H1 (cell line): Measurements from ENCODE around the gene PRMT5. TPM values are rescaled to one million over a fixed set of nuclear protein-coding genes. Genes with fewer than 3 reads are reported as not detected.

Experiments
- CTCF ChIA-PET: fragments of 300-600 bp; sonication (Branson Sonifier 250); formaldehyde crosslinking; loops from one replicate; lab custom pipeline; 2021; ENCODE audit not compliant: partially characterized antibody; lab: Charles Lee
- POLR2A ChIA-PET: fragments of 300-600 bp; sonication (Branson Sonifier 250); formaldehyde crosslinking; loops from one replicate; lab custom pipeline; 2021; ENCODE audit warnings: inconsistent platforms; ENCODE audit not compliant: partially characterized antibody; lab: Charles Lee
- DNase-seq, 2 experiments: peaks; one replicate each; pipeline versions ENCODE4 v3.0.0 to v3.0.0-alpha.2; 2010 to 2022; ENCODE audit warnings: low spot score in 2 of 2, low read depth in 1 of 2, mixed read lengths in 1 of 2
- FAIRE-seq: peaks from 2 replicates; lab custom pipeline; 2011; peaks lifted over from hg19 to GRCh38; lab: Jason Lieb, UNC
- H2AFZ ChIP-seq: 2 replicates; pipeline ENCODE4 v1.8.1; 2012; ENCODE audit warnings: low read length, inconsistent platforms
- H2AK5ac ChIP-seq: 2 replicates; pipeline ENCODE4 v1.6.1; 2013; ENCODE audit warnings: low read depth, low read length
- H2BK120ac ChIP-seq: replicated peaks from 2 replicates; pipeline ENCODE3; 2013; ENCODE audit warnings: low read depth, low read length, inconsistent platforms
- H2BK12ac ChIP-seq: 2 replicates; pipeline ENCODE4 v1.6.1; 2013; ENCODE audit warnings: low read depth, low read length
- H2BK15ac ChIP-seq: 2 replicates; pipeline ENCODE4 v1.6.1; 2013; ENCODE audit warnings: low read length
- H2BK20ac ChIP-seq: 2 replicates; pipeline ENCODE4 v1.6.1; 2013; ENCODE audit warnings: low read length
- H2BK5ac ChIP-seq: 2 replicates; pipeline ENCODE4 v1.6.1; 2013; ENCODE audit warnings: low read depth, low read length
- H3K14ac ChIP-seq: 2 replicates; pipeline ENCODE4 v1.6.1; 2013; ENCODE audit warnings: inconsistent platforms; ENCODE audit not compliant: insufficient read length
- H3K18ac ChIP-seq: 2 replicates; pipeline ENCODE4 v1.6.1; 2013; ENCODE audit warnings: low read length; ENCODE audit errors: extremely low read depth
- H3K23ac ChIP-seq: 2 replicates; pipeline ENCODE4 v1.6.1; 2013; ENCODE audit warnings: inconsistent platforms; ENCODE audit not compliant: insufficient read length
- H3K23me2 ChIP-seq: 2 replicates; pipeline ENCODE4 v1.6.1; 2013; ENCODE audit warnings: low read depth, low read length
- H3K27ac ChIP-seq: 2 replicates; pipeline ENCODE4 v1.6.1; 2011; ENCODE audit warnings: low read depth, low read length, inconsistent platforms
- H3K27me3 ChIP-seq, 4 experiments: replicated peaks in 1 of 4; 1 replicate in 1 of 4; 2 replicates in 3 of 4; pipeline versions ENCODE4 v1.6.1 to v1.8.1; 2011 to 2013; ENCODE audit warnings: low read length in 3 of 4, mild to moderate bottlenecking in 3 of 4, inconsistent platforms in 2 of 4, mixed read lengths in 2 of 4, moderate library complexity in 1 of 4; ENCODE audit not compliant: control insufficient read depth in 3 of 4, insufficient read depth in 3 of 4; ENCODE audit errors: extremely low read depth in 1 of 4
- H3K36me3 ChIP-seq, 4 experiments: 2 replicates each; pipeline versions ENCODE4 v1.6.1 to v1.8.1; 2011 to 2013; ENCODE audit warnings: mild to moderate bottlenecking in 4 of 4, low read length in 3 of 4, moderate library complexity in 2 of 4, control low read depth in 1 of 4, inconsistent platforms in 1 of 4; ENCODE audit not compliant: insufficient read depth in 4 of 4, control insufficient read depth in 2 of 4
- H3K4ac ChIP-seq: replicated peaks from 2 replicates; pipeline ENCODE3; 2013; ENCODE audit warnings: low read length, low read depth, mixed read lengths, inconsistent platforms; ENCODE audit not compliant: insufficient read length
- H3K4me1 ChIP-seq, 4 experiments: replicated peaks in 1 of 4; 1 replicate in 1 of 4; 2 replicates in 3 of 4; pipeline versions ENCODE4 v1.6.1 to v1.8.1; 2011 to 2013; ENCODE audit warnings: low read length in 3 of 4, inconsistent platforms in 2 of 4, mixed read lengths in 1 of 4; ENCODE audit not compliant: insufficient read depth in 4 of 4, control insufficient read depth in 3 of 4
- H3K4me2 ChIP-seq, 2 experiments: 2 replicates each; pipeline versions ENCODE4 v1.6.1 to v1.8.1; 2011 to 2013; ENCODE audit warnings: low read depth in 2 of 2, low read length in 2 of 2, control low read depth in 1 of 2, inconsistent platforms in 1 of 2, mild to moderate bottlenecking in 1 of 2; ENCODE audit not compliant: insufficient read depth in 1 of 2
- H3K4me3 ChIP-seq, 4 experiments: fragments of 200-600, 300-600 bp in 1 of 4; sonication (generic), shearing (Covaris generic), sonication (Bioruptor Twin) in 1 of 4; 2 replicates each; pipeline versions ENCODE4 v1.5.1 to v1.8.1; 2011 to 2016; ENCODE audit warnings: low read length in 4 of 4, low read depth in 3 of 4, control low read depth in 2 of 4, inconsistent platforms in 2 of 4, mild to moderate bottlenecking in 2 of 4, mixed read lengths in 1 of 4, moderate library complexity in 1 of 4; ENCODE audit not compliant: insufficient read depth in 2 of 4; ENCODE audit errors: extremely low read depth in 1 of 4
- H3K56ac ChIP-seq: replicated peaks from 2 replicates; pipeline ENCODE3; 2013; ENCODE audit warnings: low read depth, mild to moderate bottlenecking, mixed read lengths, low read length, inconsistent platforms; ENCODE audit not compliant: insufficient read length
- H3K79me1 ChIP-seq: 2 replicates; pipeline ENCODE4 v1.6.1; 2013; ENCODE audit warnings: low read depth, low read length, control low read depth
- H3K79me2 ChIP-seq, 2 experiments: 2 replicates each; pipeline versions ENCODE4 v1.6.1 to v1.8.1; 2012 to 2013; ENCODE audit warnings: low read length in 2 of 2, mild to moderate bottlenecking in 2 of 2, inconsistent platforms in 1 of 2; ENCODE audit not compliant: insufficient read depth in 2 of 2, control insufficient read depth in 1 of 2
- H3K9ac ChIP-seq, 4 experiments: replicated peaks in 1 of 4; 1 replicate in 1 of 4; 2 replicates in 3 of 4; pipeline versions ENCODE4 v1.6.1 to v1.8.1; 2011 to 2013; ENCODE audit warnings: low read depth in 3 of 4, low read length in 3 of 4, control low read depth in 2 of 4, mild to moderate bottlenecking in 2 of 4, moderate library complexity in 2 of 4, inconsistent platforms in 1 of 4; ENCODE audit errors: extremely low read depth in 1 of 4
- H3K9me3 ChIP-seq, 2 experiments: 2 replicates each; pipeline versions ENCODE4 v1.6.1 to v1.8.1; 2012 to 2013; ENCODE audit warnings: mild to moderate bottlenecking in 2 of 2, moderate library complexity in 2 of 2, control low read depth in 1 of 2, inconsistent platforms in 1 of 2, low read depth in 1 of 2, low read length in 1 of 2, mixed read lengths in 1 of 2; ENCODE audit not compliant: insufficient read depth in 2 of 2
- H4K20me1 ChIP-seq, 2 experiments: replicated peaks in 1 of 2; 2 replicates each; pipeline versions ENCODE3 to v1.8.1; 2011 to 2013; ENCODE audit warnings: inconsistent platforms in 2 of 2, low read length in 2 of 2, mild to moderate bottlenecking in 1 of 2; ENCODE audit not compliant: insufficient read depth in 2 of 2, control insufficient read depth in 1 of 2
- H4K5ac ChIP-seq: 2 replicates; pipeline ENCODE4 v1.6.1; 2013; ENCODE audit warnings: low read length, low read depth, mixed read lengths, inconsistent platforms; ENCODE audit not compliant: insufficient read length
- H4K8ac ChIP-seq: 2 replicates; pipeline ENCODE4 v1.8.0; 2013; ENCODE audit warnings: mild to moderate bottlenecking, moderate library complexity, low read length, inconsistent platforms; ENCODE audit not compliant: insufficient read depth; ENCODE audit errors: extremely low read depth
- H4K91ac ChIP-seq: replicated peaks from 2 replicates; pipeline ENCODE3; 2013; ENCODE audit warnings: low read length, mixed read lengths, inconsistent platforms; ENCODE audit not compliant: insufficient read length
- CBX8 ChIP-seq: fragments of 300-800, 300-1000 bp; sonication (generic); IDR thresholded peaks from 2 replicates; pipeline ENCODE4 v1.7.1; 2016; ENCODE audit warnings: low read depth, low read length, borderline replicate concordance
- HDAC6 ChIP-seq: IDR thresholded peaks from one replicate; pipeline ENCODE4 v1.7.1; 2012; ENCODE audit warnings: low read depth, mild to moderate bottlenecking, inconsistent platforms, low read length, moderate library complexity
- MAFK ChIP-seq: IDR thresholded peaks from 2 replicates; pipeline ENCODE4 v1.6.1; 2012; ENCODE audit warnings: low read depth, mild to moderate bottlenecking, improper control_type of control experiment, low read length
- POLR2AphosphoS5 ChIP-seq: IDR thresholded peaks from 2 replicates; pipeline ENCODE4 v1.6.1; 2011; ENCODE audit warnings: low read depth, low read length
- RAD21 ChIP-seq, 2 experiments: IDR thresholded peaks in 1 of 2; conservative IDR thresholded peaks in 1 of 2; 2 replicates each; pipeline ENCODE4 v1.6.1; 2011; ENCODE audit warnings: low read depth in 2 of 2, low read length in 2 of 2, improper control_type of control experiment in 1 of 2, inconsistent platforms in 1 of 2, mild to moderate bottlenecking in 1 of 2, moderate library complexity in 1 of 2
- SIN3A ChIP-seq, 2 experiments: IDR thresholded peaks in 1 of 2; conservative IDR thresholded peaks in 1 of 2; 2 replicates each; pipeline ENCODE4 v1.6.1; 2011 to 2012; ENCODE audit warnings: low read length in 2 of 2, improper control_type of control experiment in 1 of 2, low read depth in 1 of 2, mild to moderate bottlenecking in 1 of 2
- SUZ12 ChIP-seq: fragments of 200-600 bp; sonication (generic); IDR thresholded peaks from 2 replicates; pipeline ENCODE4 v1.6.1; 2012; ENCODE audit warnings: mild to moderate bottlenecking, inconsistent platforms, low read length, moderate library complexity, mixed read lengths
- WGBS, 2 experiments: shearing (Covaris generic) in 1 of 2; methylation state at CpG; one replicate each; pipeline versions ENCODE4 v1.1.6 to v1.1.7; 2013 to 2015; ENCODE audit warnings: low lambda C conversion rate in 2 of 2, mixed read lengths in 2 of 2, inconsistent platforms in 1 of 2, low coverage in 1 of 2, missing lambda C conversion rate in 1 of 2; ENCODE audit not compliant: insufficient replicate concordance in 2 of 2, insufficient coverage in 1 of 2, insufficient read length in 1 of 2; ENCODE audit errors: extremely low coverage in 1 of 2, missing lambda C conversion rate in 1 of 2; 5-methylcytosine and 5-hydroxymethylcytosine counted together
- polyA plus RNA-seq, 7 experiments: library from polyadenylated mRNA; depleted of rRNA in 3 of 7; stranded (reverse) in 5 of 7; unstranded in 2 of 7; fragments of >200 nt in 5 of 7; fragments of 200-250 nt in 2 of 7; gene quantifications; 1 replicate in 5 of 7; 2 replicates in 1 of 7; 4 replicates in 1 of 7; pipeline versions ENCODE4 v1.2.1 to v1.2.3, GENCODE V29; 2011 to 2013; ENCODE audit warnings: missing spikeins in 2 of 7, mixed read lengths in 2 of 7
- total RNA-seq: library from RNA; stranded (reverse); fragmentation: NEBNext Ultra II Directional; extraction: Animal tissue kit (Norgen Biotek cat#: 25700); gene quantifications from 2 replicates; pipeline ENCODE4 v1.2.1, GENCODE V29; 2021

The PRMT5 gene
- total and polyA plus RNA-seq, 2 of the 8 experiments (the other 6 are each of a cell fraction or from before 2014, with no cell fraction given), result 171 to 402 TPM

- Histone ChIP-seq H3K23me2 (no peaks in the 10 kb centered on the region; the same call in 1 of the 2 replicates), H3K18ac (no peak overlapping the region), H3K9me3 (no peaks in the 10 kb centered on the region), H3K4me1 (peaks cover 13 to 20% (median 18%) of the 10 kb centered on the region in 4 experiments), H3K4me3 (no peak overlapping the region), H4K20me1 (peaks cover 0 to 4% of the 10 kb centered on the region in 2 experiments), H2AK5ac (no peak overlapping the region), H2BK15ac (no peak overlapping the region), H3K79me1 (no peaks in the 10 kb centered on the region; the same call in 1 of the 2 replicates), H2AFZ (no peak overlapping the region), H4K91ac (no peak overlapping the region), H3K14ac (no peak overlapping the region), H3K27ac (no peak overlapping the region), H2BK5ac (peak overlapping the region; percentile 53; the same call in 1 of the 2 replicates), H3K56ac (no peak overlapping the region), H3K27me3 (no peaks in the 10 kb centered on the region), H3K79me2 (peaks cover 0 to 18% of the 10 kb centered on the region in 2 experiments; a peak in 2 of 4 replicates), H3K4ac (no peak overlapping the region), H4K5ac (no peak overlapping the region), H2BK120ac (no peak overlapping the region), H4K8ac (no peak overlapping the region), H3K36me3 (peaks cover 17 to 74% (median 43%) of the 10 kb centered on the region in 4 experiments), H2BK20ac (0 out of 2 replicates have a peak overlapping the region, but pooled peaks have one; percentile 76), H2BK12ac (no peak overlapping the region), H3K9ac (no peak overlapping the region), H3K23ac (no peak overlapping the region), H3K4me2 (no peak overlapping the region)
- ChIA-PET CTCF (interaction anchor here (0.7 to 7.7 kb wide), 40 partner anchors 10 to 611 kb away, joined by 3 to 175 read pairs (median 4); partner anchors contain the start of genes AJUBA, CDH24, HAUS4 and PSMB11), POLR2A (interaction anchor here (0.6 to 9.7 kb wide), 14 partner anchors 10 to 207 kb away, joined by 3 to 118 read pairs (median 5); partner anchors contain the start of genes AJUBA, HAUS4, OXA1L and PRMT5)
- DNase-seq, result peak in 1 of 2 experiments; percentile 66
- peak; percentile 7 for FAIRE-seq
- 86% methylated on average over 6 of the region's 6 CpGs; no CpG with 5 or more reads in 1 of the 2 experiments for WGBS, 2 experiments
- TF ChIP-seq CBX8 (no peak), POLR2AphosphoS5 (peak; percentile 29; the same call in 1 of the 2 replicates), SUZ12 (no peak), RAD21 (IDR thresholded peaks at IDR 0.05 in 1 of 2, conservative IDR thresholded peaks at IDR 0.05 in 1 of 2; ENCODE audit: low read depth in 2 of 2, low read length in 2 of 2) (peak; percentile 84 to 88), SIN3A (conservative IDR thresholded peaks at IDR 0.05 in 1 of 2, IDR thresholded peaks at IDR 0.05 in 1 of 2; ENCODE audit: low read depth in 1 of 2, low read length in 2 of 2) (no peak), HDAC6 (no peak), MAFK (no peak)
These were observed 44.2 kb upstream of the PRMT5 start for GRCh38 chr14:22973217-22974032.
